Upper lobe of left lung (tissue), 6 donors: ENCODE measurements around the gene MAF. TPM values are rescaled to one million over a fixed set of nuclear protein-coding genes. Genes with fewer than 3 reads are reported as not detected.

Source experiments
- ATAC-seq, 2 donors: fragments of 200-7000 bp; cut with Tn5 transposase; one replicate each; pipeline ENCODE4 v1.9.1; 2022; ENCODE audit warnings: mild to moderate bottlenecking in 2 of 2, moderate library complexity in 2 of 2; ENCODE audit not compliant: low FRiP score in 2 of 2
- DNase-seq, 2 donors: peaks; one replicate each; pipeline ENCODE4 v3.0.0-alpha.2; 2019 to 2020
- H3K27ac ChIP-seq, 4 donors: fragments of 200-600 bp; sonication (generic); one replicate each; pipeline ENCODE4 v1.5.1; 2016 to 2019
- H3K27me3 ChIP-seq, 4 donors: fragments of 200-600 bp; sonication (generic); one replicate each; pipeline ENCODE4 v1.5.1; 2017 to 2019
- H3K36me3 ChIP-seq, 4 donors: fragments of 200-600 bp; sonication (generic); one replicate each; pipeline ENCODE4 v1.5.1; 2016 to 2019
- H3K4me1 ChIP-seq, 4 donors: fragments of 200-600 bp; sonication (generic); one replicate each; pipeline ENCODE4 v1.5.1; 2018 to 2019
- H3K4me3 ChIP-seq, 4 donors: fragments of 200-600 bp; sonication (generic); one replicate each; pipeline ENCODE4 v1.5.1; 2017 to 2019; ENCODE audit warnings: mild to moderate bottlenecking in 2 of 4, moderate library complexity in 1 of 4
- H3K9me3 ChIP-seq, 4 donors: fragments of 200-600 bp; sonication (generic); one replicate each; pipeline ENCODE4 v1.5.1; 2018 to 2019
- CTCF ChIP-seq, 6 experiments: fragments of 450-650 bp in 4 of 6; fragments of 200-600 bp in 2 of 6; sonication (generic) in 2 of 6; IDR thresholded peaks; one replicate each; pipeline ENCODE4 v1.5.1; 2016 to 2019; ENCODE audit warnings: antibody characterized with exemption in 6 of 6
- EP300 ChIP-seq, 4 donors: sonication (generic); formaldehyde crosslinking; IDR thresholded peaks; one replicate each; pipeline ENCODE4 v1.5.1; 2017; ENCODE audit warnings: antibody characterized with exemption in 4 of 4, control low read depth in 2 of 4
- POLR2A ChIP-seq, 4 donors: fragments of 450-650 bp; IDR thresholded peaks; one replicate each; pipeline ENCODE4 v1.5.1; 2016 to 2017; ENCODE audit warnings: antibody characterized with exemption in 4 of 4, mild to moderate bottlenecking in 2 of 4
- POLR2AphosphoS5 ChIP-seq, 2 donors: sonication (generic); formaldehyde crosslinking; IDR thresholded peaks; one replicate each; pipeline ENCODE4 v1.5.1; 2017; ENCODE audit warnings: antibody characterized with exemption in 2 of 2
- WGBS, 2 donors: methylation state at CpG; one replicate each; pipeline ENCODE4 v1.1.5; 2017 to 2018; 5-methylcytosine and 5-hydroxymethylcytosine counted together
- total RNA-seq, 6 donors: library from RNA; depleted of rRNA in 4 of 6; stranded (reverse); fragments of >200 nt in 4 of 6; gene quantifications; one replicate each; pipeline versions ENCODE4 v1.1.0 to v1.2.1, GENCODE V29; 2016 to 2021
- donor health status: DM: no; HTN: no; CAD: no; lungs with moderate emphysema.
- donor health status: DM: no; HTN: yes; CAD: no; lungs with severe emphysema.

MAF gene
- total RNA-seq, 6 donors from 2014 or later: 21.1 to 90.1 (median 57.4) TPM

- H3K9me3 ChIP-seq: no peaks in the 10 kb centered on the region
- no peak overlapping the region for H3K27ac ChIP-seq
- H3K36me3 ChIP-seq: no peaks in the 10 kb centered on the region
- no peak for TF ChIP-seq EP300 (IDR thresholded peaks at IDR 0.05)
- TF ChIP-seq POLR2AphosphoS5 (IDR thresholded peaks at IDR 0.05): no peak
- TF ChIP-seq POLR2A (IDR thresholded peaks at IDR 0.05): no peak
- TF ChIP-seq CTCF (IDR thresholded peaks at IDR 0.05): no peak
- 94 to 96% methylated on average over 2 of the region's 2 CpGs for WGBS, 2 donors
- ATAC-seq (no peak), DNase-seq (no peak)
- H3K27me3 ChIP-seq: no peaks in the 10 kb centered on the region
- no peak overlapping the region for H3K4me3 ChIP-seq
- H3K4me1 ChIP-seq: no peaks in the 10 kb centered on the region
Observed at GRCh38 chr16:79627092-79627491, 26.6 kb upstream of the MAF start.

- H3K36me3 ChIP-seq: no peaks in the 10 kb centered on the region
- WGBS, 2 donors: 92 to 100% methylated on average over 1 of the region's 1 CpG
- no peak overlapping the region for H3K4me3 ChIP-seq
- DNase-seq (no peak), ATAC-seq (no peak)
- H3K9me3 ChIP-seq: no peaks in the 10 kb centered on the region
- TF ChIP-seq EP300 (IDR thresholded peaks at IDR 0.05) (no peak), CTCF (IDR thresholded peaks at IDR 0.05) (no peak), POLR2A (IDR thresholded peaks at IDR 0.05) (no peak), POLR2AphosphoS5 (IDR thresholded peaks at IDR 0.05) (no peak)
- H3K4me1 ChIP-seq: no peaks in the 10 kb centered on the region
- H3K27ac ChIP-seq: no peak overlapping the region
- H3K27me3 ChIP-seq: no peaks in the 10 kb centered on the region
Observed at GRCh38 chr16:79625738-79626137, 25.2 kb upstream of the MAF start.

- ATAC-seq (no peak), DNase-seq (no peak)
- Histone ChIP-seq H3K4me3 (no peak overlapping the region), H3K4me1 (no peaks in the 10 kb centered on the region), H3K9me3 (no peaks in the 10 kb centered on the region), H3K27ac (no peak overlapping the region), H3K36me3 (no peaks in the 10 kb centered on the region), H3K27me3 (no peaks in the 10 kb centered on the region)
- 68 to 82% methylated on average over 2 of the region's 2 CpGs for WGBS, 2 donors
- TF ChIP-seq EP300 (IDR thresholded peaks at IDR 0.05) (no peak), POLR2A (IDR thresholded peaks at IDR 0.05) (no peak), CTCF (IDR thresholded peaks at IDR 0.05) (no peak), POLR2AphosphoS5 (IDR thresholded peaks at IDR 0.05) (no peak)
Observed at GRCh38 chr16:79623824-79624223, 23.3 kb upstream of the MAF start.

GRCh38 chr16:79623062-79623461, 22.5 kb upstream of the MAF start:
- TF ChIP-seq POLR2AphosphoS5 (IDR thresholded peaks at IDR 0.05) (no peak), CTCF (IDR thresholded peaks at IDR 0.05) (no peak), EP300 (IDR thresholded peaks at IDR 0.05) (no peak), POLR2A (IDR thresholded peaks at IDR 0.05) (no peak)
- WGBS, 2 donors: 72 to 74% methylated on average over 9 of the region's 9 CpGs
- DNase-seq (no peak), ATAC-seq (no peak)
- Histone ChIP-seq H3K4me1 (peaks cover 0 to 3% (median 0%) of the 10 kb centered on the region in 4 donors), H3K9me3 (no peaks in the 10 kb centered on the region), H3K27ac (no peak overlapping the region), H3K36me3 (no peaks in the 10 kb centered on the region), H3K27me3 (no peaks in the 10 kb centered on the region), H3K4me3 (no peak overlapping the region)

- Histone ChIP-seq H3K4me1 (peaks cover 0 to 3% (median 0%) of the 10 kb centered on the region in 4 donors), H3K4me3 (no peak overlapping the region), H3K27me3 (no peaks in the 10 kb centered on the region), H3K9me3 (no peaks in the 10 kb centered on the region), H3K27ac (no peak overlapping the region), H3K36me3 (no peaks in the 10 kb centered on the region)
- DNase-seq: no peak
- WGBS, 2 donors: 80 to 82% methylated on average over 1 of the region's 1 CpG
- TF ChIP-seq POLR2A (IDR thresholded peaks at IDR 0.05) (no peak), EP300 (IDR thresholded peaks at IDR 0.05) (no peak), CTCF (IDR thresholded peaks at IDR 0.05) (no peak), POLR2AphosphoS5 (IDR thresholded peaks at IDR 0.05) (no peak)
- ATAC-seq: no peak
Observed at GRCh38 chr16:79621027-79621426, 20.5 kb upstream of the MAF start.
